Subcutaneous adipose tissue (tissue), 4 donors: ENCODE measurements around the gene RIPOR2. TPM values are rescaled to one million over a fixed set of nuclear protein-coding genes. Genes with fewer than 3 reads are reported as not detected.

Experiments used
- CTCF ChIP-seq: fragments of 450-650 bp; IDR thresholded peaks from one replicate; pipeline ENCODE4 v1.5.1; 2016; ENCODE audit warnings: low read depth, mild to moderate bottlenecking, control low read depth, antibody characterized with exemption, moderate library complexity
- total RNA-seq, 4 donors: library from RNA; depleted of rRNA; stranded (reverse); fragments of >200 nt; gene quantifications; one replicate each; pipeline ENCODE4 v1.1.0, GENCODE V29; 2016

The RIPOR2 gene
- total RNA-seq, 4 donors from 2014 or later, result 7.9 to 36.1 (median 9.2) TPM

GRCh38 chr6:24788031-24788665 lies 147.6 kb downstream of the RIPOR2 start:
- no peak for TF ChIP-seq CTCF

GRCh38 chr6:24780206-24780605 lies 155.6 kb downstream of the RIPOR2 start:
- TF ChIP-seq CTCF, result no peak

- no peak for TF ChIP-seq CTCF
Observed at GRCh38 chr6:24779416-24780016, 156.2 kb downstream of the RIPOR2 start.

GRCh38 chr6:24778878-24779277 lies 156.9 kb downstream of the RIPOR2 start:
- TF ChIP-seq CTCF, result no peak

- TF ChIP-seq CTCF, result no peak
Observed at GRCh38 chr6:24778121-24778520, 157.6 kb downstream of the RIPOR2 start.

- TF ChIP-seq CTCF, result no peak
Observed at GRCh38 chr6:24777227-24777626, 158.5 kb downstream of the RIPOR2 start.

- TF ChIP-seq CTCF, result no peak
Observed at GRCh38 chr6:24775520-24776058, 160.2 kb downstream of the RIPOR2 start.
